HCT116 (cell line): ENCODE measurements around the gene PHLDB3. TPM values are rescaled to one million over a fixed set of nuclear protein-coding genes. Genes with fewer than 3 reads are reported as not detected.

Experiments
- ATAC-seq: fragments of 200-7000 bp; cut with Tn5 transposase; 2 replicates; pipeline ENCODE4 v1.9.1; 2020; ENCODE audit warnings: mild to moderate bottlenecking, moderate library complexity
- BruUV-seq: library from RNA; stranded (reverse); fragments of 400-500 nt; replicated peaks from 2 replicates; lab custom pipeline; 2021; lab: Mats Ljungman, UMichigan
- CTCF ChIA-PET: fragments of 300-600 bp; sonication (Branson Sonifier 250); formaldehyde crosslinking; loops from one replicate; lab custom pipeline; 2021; ENCODE audit warnings: antibody characterized with exemption; lab: Charles Lee
- POLR2A ChIA-PET: fragments of 300-600, 350-600 bp; sonication (Branson Sonifier 250); formaldehyde crosslinking; loops from one replicate; lab custom pipeline; 2021; ENCODE audit warnings: antibody characterized with exemption; lab: Charles Lee
- RAD21 ChIA-PET, 2 experiments: fragments of 300-600 bp; sonication (Branson Sonifier 250); formaldehyde crosslinking; loops; one replicate each; lab custom pipeline; 2023; ENCODE audit warnings: low total read pairs in 2 of 2; ENCODE audit not compliant: uncharacterized antibody in 2 of 2, unreplicated experiment in 2 of 2, low non-redundant PET in 1 of 2; lab: Charles Lee
- DNase-seq: peaks from one replicate; pipeline ENCODE4 v3.0.0-alpha.2; 2010; ENCODE audit warnings: low read depth, low spot score
- H2AFZ ChIP-seq: fragments of 200-600 bp; shearing (Covaris generic), sonication (generic); 2 replicates; pipeline ENCODE4 v1.6.1; 2017; ENCODE audit warnings: low read depth, mixed run types, mixed read lengths, antibody characterized with exemption, low read length; ENCODE audit not compliant: poor library complexity, severe bottlenecking
- H3K27ac ChIP-seq: 2 replicates; pipeline ENCODE4 v1.5.1; 2012; ENCODE audit warnings: low read depth, low read length
- H3K27me3 ChIP-seq: fragments of 200-600 bp; sonication (generic); 2 replicates; pipeline ENCODE4 v1.6.1; 2016; ENCODE audit warnings: mixed run types, low read length, mixed read lengths; ENCODE audit not compliant: insufficient read depth
- H3K36me3 ChIP-seq, 2 experiments: fragments of 200-500 bp in 1 of 2; fragments of 200-600 bp in 1 of 2; sonication (Bioruptor generic) in 1 of 2; sonication (generic) in 1 of 2; 2 replicates each; pipeline versions ENCODE4 v1.5.1 to v1.6.1; 2014 to 2016; ENCODE audit warnings: low read length in 2 of 2, inconsistent platforms in 1 of 2, mixed read lengths in 1 of 2, mixed run types in 1 of 2; ENCODE audit not compliant: insufficient read depth in 2 of 2, control insufficient read depth in 1 of 2
- H3K4me1 ChIP-seq, 2 experiments: fragments of 200-600 bp in 1 of 2; sonication (generic) in 1 of 2; 2 replicates each; pipeline versions ENCODE4 v1.5.1 to v1.6.1; 2012 to 2017; ENCODE audit warnings: low read length in 2 of 2, inconsistent platforms in 1 of 2, mild to moderate bottlenecking in 1 of 2, mixed read lengths in 1 of 2, mixed run types in 1 of 2, moderate library complexity in 1 of 2; ENCODE audit not compliant: insufficient read depth in 2 of 2, control insufficient read depth in 1 of 2
- H3K4me2 ChIP-seq: fragments of 200-600 bp; sonication (generic); 2 replicates; pipeline ENCODE4 v1.6.1; 2017; ENCODE audit warnings: mixed run types, low read length, mixed read lengths
- H3K4me3 ChIP-seq, 2 experiments: fragments of 200-600 bp in 1 of 2; sonication (generic) in 1 of 2; replicated peaks in 1 of 2; 2 replicates each; pipeline ENCODE4 v1.5.1; 2011 to 2016; ENCODE audit warnings: low read length in 2 of 2, control low read depth in 1 of 2, low read depth in 1 of 2, mild to moderate bottlenecking in 1 of 2, mixed read lengths in 1 of 2, mixed run types in 1 of 2
- H3K79me2 ChIP-seq: fragments of 200-600 bp; sonication (generic); 2 replicates; pipeline ENCODE4 v1.6.1; 2017; ENCODE audit warnings: mild to moderate bottlenecking, mixed run types, low read length, moderate library complexity, mixed read lengths; ENCODE audit not compliant: insufficient read depth
- H3K9ac ChIP-seq: fragments of 200-600 bp; sonication (generic); 2 replicates; pipeline ENCODE4 v1.6.1; 2016; ENCODE audit warnings: low read length, mixed read lengths
- H3K9me2 ChIP-seq: fragments of 200-600 bp; sonication (generic), shearing (Covaris generic); 2 replicates; pipeline ENCODE4 v1.6.1; 2017; ENCODE audit warnings: mixed run types, mild to moderate bottlenecking, moderate library complexity; ENCODE audit not compliant: insufficient read depth
- H3K9me3 ChIP-seq, 2 experiments: fragments of 200-500 bp in 1 of 2; fragments of 200-600 bp in 1 of 2; sonication (Bioruptor generic) in 1 of 2; sonication (generic) in 1 of 2; 2 replicates each; pipeline ENCODE4 v1.6.1; 2014 to 2017; ENCODE audit warnings: low read length in 2 of 2, mixed read lengths in 2 of 2, inconsistent platforms in 1 of 2, low read depth in 1 of 2, mild to moderate bottlenecking in 1 of 2, mixed run types in 1 of 2, moderate library complexity in 1 of 2; ENCODE audit not compliant: control insufficient read depth in 1 of 2, insufficient read depth in 1 of 2
- H4K20me1 ChIP-seq: fragments of 200-600 bp; sonication (generic), shearing (Covaris generic); 2 replicates; pipeline ENCODE4 v1.6.1; 2017; ENCODE audit warnings: mixed run types, mild to moderate bottlenecking, moderate library complexity; ENCODE audit not compliant: insufficient read depth
- ATF3 ChIP-seq: IDR thresholded peaks from 2 replicates; pipeline ENCODE4 v1.6.1; 2012
- CBX3 ChIP-seq: IDR thresholded peaks from 2 replicates; pipeline ENCODE4 v1.6.1; 2012; ENCODE audit warnings: low read depth
- CEBPB ChIP-seq: IDR thresholded peaks from 2 replicates; pipeline ENCODE4 v1.6.1; 2012; ENCODE audit warnings: low read depth
- CTCF ChIP-seq, 3 experiments: fragments of 200-600 bp in 1 of 3; sonication (generic) in 1 of 3; IDR thresholded peaks in 2 of 3; conservative IDR thresholded peaks in 1 of 3; 2 replicates each; pipeline ENCODE4 v1.5.1; 2012 to 2017; ENCODE audit warnings: low read depth in 2 of 3, low read length in 2 of 3, antibody characterized with exemption in 1 of 3, borderline replicate concordance in 1 of 3, control low read depth in 1 of 3, mild to moderate bottlenecking in 1 of 3, mixed read lengths in 1 of 3, mixed run types in 1 of 3, moderate library complexity in 1 of 3; ENCODE audit not compliant: insufficient read depth in 1 of 3
- EGR1 ChIP-seq: IDR thresholded peaks from 2 replicates; pipeline ENCODE4 v1.6.1; 2012; ENCODE audit warnings: low read depth
- ELF1 ChIP-seq: IDR thresholded peaks from 2 replicates; pipeline ENCODE4 v1.6.1; 2012; ENCODE audit warnings: low read depth, borderline replicate concordance
- EZH2 ChIP-seq: fragments of 200-600 bp; sonication (generic); IDR thresholded peaks from 2 replicates; pipeline ENCODE4 v1.6.1; 2017; ENCODE audit warnings: antibody characterized with exemption, mixed run types
- EZH2phosphoT487 ChIP-seq: fragments of 200-600 bp; IDR thresholded peaks from 2 replicates; pipeline ENCODE4 v1.6.1; 2018; ENCODE audit warnings: antibody characterized with exemption, borderline replicate concordance
- FOSL1 ChIP-seq: IDR thresholded peaks from 2 replicates; pipeline ENCODE4 v1.6.1; 2012; ENCODE audit warnings: low read depth
- JUND ChIP-seq: IDR thresholded peaks from 2 replicates; pipeline ENCODE4 v1.6.1; 2012
- MAX ChIP-seq: IDR thresholded peaks from 2 replicates; pipeline ENCODE4 v1.6.1; 2012
- POLR2A ChIP-seq: IDR thresholded peaks from 2 replicates; pipeline ENCODE4 v1.7.0; 2011; ENCODE audit warnings: borderline replicate concordance; ENCODE audit not compliant: insufficient read depth, insufficient read length; ENCODE audit errors: extremely low read depth
- POLR2AphosphoS5 ChIP-seq: IDR thresholded peaks from 2 replicates; pipeline ENCODE4 v1.6.1; 2011; ENCODE audit warnings: mild to moderate bottlenecking, low read depth, low read length, moderate library complexity
- RAD21 ChIP-seq: IDR thresholded peaks from 2 replicates; pipeline ENCODE4 v1.6.1; 2012; ENCODE audit warnings: low read depth, mild to moderate bottlenecking
- SIN3A ChIP-seq: IDR thresholded peaks from 2 replicates; pipeline ENCODE4 v1.6.1; 2012; ENCODE audit warnings: low read depth
- SP1 ChIP-seq: IDR thresholded peaks from 2 replicates; pipeline ENCODE4 v1.6.1; 2012; ENCODE audit warnings: low read depth
- SRF ChIP-seq: IDR thresholded peaks from 2 replicates; pipeline ENCODE4 v1.6.1; 2012; ENCODE audit warnings: low read depth
- ZFX ChIP-seq: fragments of 450-650 bp; IDR thresholded peaks from 2 replicates; pipeline ENCODE4 v1.6.1; 2017
- ZNF274 ChIP-seq: fragments of 200-500 bp; sonication (Bioruptor generic); IDR thresholded peaks from 2 replicates; pipeline ENCODE4 v1.6.1; 2014; ENCODE audit warnings: mild to moderate bottlenecking, low read depth, low read length, inconsistent platforms
- intact Hi-C: fragments of 100-400 bp; cut with micrococcal nuclease; formaldehyde crosslinking; loops from 2 replicates; pipeline ENCODE4 v1.10.0; 2022
- total RNA-seq: library from RNA; stranded (reverse); gene quantifications from one replicate; pipeline ENCODE4 v1.2.1, GENCODE V29; 2021; ENCODE audit not compliant: unreplicated experiment

The PHLDB3 gene
- total RNA-seq, 1 experiment from 2014 or later, result 15.5 TPM

GRCh38 chr19:43505941-43506340, 1.4 kb upstream of the PHLDB3 start:
- H4K20me1 ChIP-seq, result no peaks in the 10 kb centered on the region
- peaks cover 4 to 9% of the 10 kb centered on the region in 2 experiments; a peak in 3 of 4 replicates for H3K36me3 ChIP-seq
- DNase-seq (no peak), ATAC-seq (no peak)
- no peaks in the 10 kb centered on the region for H3K9me2 ChIP-seq
- BruUV-seq, result no TSS peak
- H3K9ac ChIP-seq, result no peak overlapping the region
- no peaks in the 10 kb centered on the region for H3K79me2 ChIP-seq
- H3K27ac ChIP-seq, result no peak overlapping the region
- H3K4me3 ChIP-seq, result no peak overlapping the region
- no peak for TF ChIP-seq CEBPB
- no peak for TF ChIP-seq ZNF274
- no peak for TF ChIP-seq FOSL1
- TF ChIP-seq ATF3, result no peak
- no peak for TF ChIP-seq CTCF (IDR thresholded peaks at IDR 0.05 in 2 of 3, conservative IDR thresholded peaks at IDR 0.05 in 1 of 3; ENCODE audit: borderline replicate concordance in 1 of 3, insufficient read depth in 1 of 3, low read depth in 2 of 3, low read length in 2 of 3)
- TF ChIP-seq ZFX, result no peak
- TF ChIP-seq JUND, result no peak
- no peaks in the 10 kb centered on the region for H3K9me3 ChIP-seq
- no peaks in the 10 kb centered on the region for H3K27me3 ChIP-seq
- intact Hi-C loops, result no loop called here
- ChIA-PET CTCF (interaction anchor here (2.8 kb wide), 1 partner anchor 59 kb away, joined by 20 read pairs; no protein-coding TSS in a partner anchor), POLR2A (no interaction called here), RAD21 (no interaction called here)
- no peak overlapping the region for H2AFZ ChIP-seq
- H3K4me2 ChIP-seq, result no peak overlapping the region
- H3K4me1 ChIP-seq, result peaks cover 9 to 20% of the 10 kb centered on the region in 2 experiments; a peak in 3 of 4 replicates

GRCh38 chr19:43505186-43505456, 575 bp upstream of the PHLDB3 start:
- Histone ChIP-seq H2AFZ (no peak overlapping the region), H3K4me3 (peak overlapping the region; percentile 84 to 87; a peak in 2 of 4 replicates), H3K27me3 (no peaks in the 10 kb centered on the region), H3K9me2 (no peaks in the 10 kb centered on the region), H4K20me1 (no peaks in the 10 kb centered on the region), H3K36me3 (peaks cover 4 to 9% of the 10 kb centered on the region in 2 experiments; a peak in 3 of 4 replicates), H3K4me1 (peaks cover 9 to 20% of the 10 kb centered on the region in 2 experiments; a peak in 3 of 4 replicates), H3K4me2 (peak overlapping the region; percentile 100), H3K9me3 (no peaks in the 10 kb centered on the region), H3K9ac (peak overlapping the region; percentile 83; the same call in 1 of the 2 replicates), H3K79me2 (no peaks in the 10 kb centered on the region), H3K27ac (peak overlapping the region; percentile 64; the same call in 1 of the 2 replicates)
- ATAC-seq (no peak), DNase-seq (no peak)
- ChIA-PET CTCF (interaction anchor here (2.2 to 2.8 kb wide), 2 partner anchors 14 to 58 kb away, joined by 6 to 20 read pairs; no protein-coding TSS in a partner anchor), RAD21 (no interaction called here), POLR2A (interaction anchor here (1.0 kb wide), 1 partner anchor 13 kb away, joined by 3 read pairs; no protein-coding TSS in a partner anchor)
- no TSS peak for BruUV-seq
- intact Hi-C loops, result no loop called here
- TF ChIP-seq FOSL1 (no peak), ZFX (no peak), SRF (no peak), SIN3A (no peak), ATF3 (no peak), CBX3 (no peak), POLR2A (no peak), EGR1 (no peak), POLR2AphosphoS5 (no peak), SP1 (no peak), EZH2phosphoT487 (no peak), ELF1 (no peak), ZNF274 (no peak), RAD21 (no peak), MAX (no peak), EZH2 (no peak)
